Esophagus muscularis mucosa (tissue), 4 donors: ENCODE results near the gene TLE4. TPM values are rescaled to one million over a fixed set of nuclear protein-coding genes. Genes with fewer than 3 reads are reported as not detected.

Experiments
- DNase-seq: peaks from one replicate; pipeline ENCODE4 v3.0.0-alpha.2; 2017; ENCODE audit errors: extremely low spot score
- H3K27ac ChIP-seq, 4 donors: fragments of 200-600 bp; sonication (generic); replicated peaks in 1 of 4; 1 replicate in 3 of 4; 2 replicates in 1 of 4; pipeline ENCODE4 v1.5.1; 2016 to 2019; ENCODE audit warnings: mild to moderate bottlenecking in 1 of 4
- H3K27me3 ChIP-seq, 4 donors: fragments of 200-600 bp; sonication (generic); one replicate each; pipeline versions ENCODE4 v1.5.1 to v1.6.0; 2016 to 2019
- H3K36me3 ChIP-seq, 4 donors: fragments of 200-600 bp; sonication (generic); one replicate each; pipeline ENCODE4 v1.5.1; 2016 to 2019
- H3K4me1 ChIP-seq, 4 donors: fragments of 200-600 bp; sonication (generic); one replicate each; pipeline ENCODE4 v1.5.1; 2016 to 2019
- H3K4me3 ChIP-seq, 4 donors: fragments of 200-600 bp; sonication (generic); 1 replicate in 2 of 4; 2 replicates in 2 of 4; pipeline ENCODE4 v1.5.1; 2016 to 2019; ENCODE audit warnings: mild to moderate bottlenecking in 4 of 4, moderate library complexity in 1 of 4
- H3K9me3 ChIP-seq, 4 donors: fragments of 200-600 bp; sonication (generic); 1 replicate in 3 of 4; 2 replicates in 1 of 4; pipeline ENCODE4 v1.5.1; 2016 to 2019
- EP300 ChIP-seq: sonication (generic); formaldehyde crosslinking; IDR thresholded peaks from one replicate; pipeline ENCODE4 v1.6.1; 2017; ENCODE audit warnings: antibody characterized with exemption
- POLR2A ChIP-seq: fragments of 450-650 bp; IDR thresholded peaks from one replicate; pipeline ENCODE4 v1.6.1; 2017; ENCODE audit warnings: antibody characterized with exemption, moderate library complexity, mild to moderate bottlenecking, low read depth
- POLR2AphosphoS5 ChIP-seq, 2 donors: sonication (generic); formaldehyde crosslinking; IDR thresholded peaks; one replicate each; pipeline ENCODE4 v1.6.1; 2017; ENCODE audit warnings: antibody characterized with exemption in 2 of 2
- WGBS: methylation state at CpG from one replicate; pipeline ENCODE4 v1.1.5; 2018; 5-methylcytosine and 5-hydroxymethylcytosine counted together
- intact Hi-C: fragments of 100-400 bp; cut with DNase I; formaldehyde crosslinking; loops from one replicate; pipeline ENCODE4 v1.15.1; 2023
- total RNA-seq, 4 donors: library from RNA; depleted of rRNA; stranded (reverse); fragments of >200 nt; gene quantifications; one replicate each; pipeline versions ENCODE4 v1.1.0 to v1.2.1, GENCODE V29; 2016
- TF ChIP-seq, protein P1 (sequence below), 3 experiments: fragments of 200-600 bp in 2 of 3; fragments of 450-650 bp in 1 of 3; sonication (generic) in 2 of 3; IDR thresholded peaks; one replicate each; pipeline ENCODE4 v1.5.1; 2017 to 2019; ENCODE audit warnings: antibody characterized with exemption in 3 of 3, mild to moderate bottlenecking in 2 of 3, moderate library complexity in 1 of 3

Gene TLE4
- total RNA-seq, 4 donors from 2014 or later = 30.0 to 36.1 (median 34.3) TPM

DNA sequence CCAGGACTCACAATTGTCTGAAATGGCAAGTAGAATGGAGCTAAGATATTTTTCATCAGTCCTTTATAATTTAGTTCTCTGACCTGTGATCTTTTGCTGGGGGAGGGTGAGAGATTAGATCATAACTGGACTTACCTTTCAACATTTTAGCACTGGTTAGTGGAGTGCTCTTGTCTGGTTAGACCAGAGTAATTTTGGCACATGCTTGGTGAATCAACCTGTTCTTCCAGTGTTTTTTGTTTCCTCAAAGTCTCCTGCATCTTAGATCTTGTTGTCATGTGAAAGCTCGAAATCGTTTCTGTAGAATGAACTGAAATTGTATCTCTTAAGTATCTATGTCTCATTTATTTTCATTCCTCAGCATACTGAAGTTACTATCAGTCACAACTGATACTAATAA lies 122.4 kb downstream of the TLE4 start:
- no peaks in the 10 kb centered on the region for H3K4me1 ChIP-seq
- no peaks in the 10 kb centered on the region for H3K9me3 ChIP-seq
- TF ChIP-seq EP300 = no peak
- TF ChIP-seq POLR2AphosphoS5 (IDR thresholded peaks at IDR 0.05) = no peak
- no peak for TF ChIP-seq POLR2A
- TF ChIP-seq, protein P1, sequence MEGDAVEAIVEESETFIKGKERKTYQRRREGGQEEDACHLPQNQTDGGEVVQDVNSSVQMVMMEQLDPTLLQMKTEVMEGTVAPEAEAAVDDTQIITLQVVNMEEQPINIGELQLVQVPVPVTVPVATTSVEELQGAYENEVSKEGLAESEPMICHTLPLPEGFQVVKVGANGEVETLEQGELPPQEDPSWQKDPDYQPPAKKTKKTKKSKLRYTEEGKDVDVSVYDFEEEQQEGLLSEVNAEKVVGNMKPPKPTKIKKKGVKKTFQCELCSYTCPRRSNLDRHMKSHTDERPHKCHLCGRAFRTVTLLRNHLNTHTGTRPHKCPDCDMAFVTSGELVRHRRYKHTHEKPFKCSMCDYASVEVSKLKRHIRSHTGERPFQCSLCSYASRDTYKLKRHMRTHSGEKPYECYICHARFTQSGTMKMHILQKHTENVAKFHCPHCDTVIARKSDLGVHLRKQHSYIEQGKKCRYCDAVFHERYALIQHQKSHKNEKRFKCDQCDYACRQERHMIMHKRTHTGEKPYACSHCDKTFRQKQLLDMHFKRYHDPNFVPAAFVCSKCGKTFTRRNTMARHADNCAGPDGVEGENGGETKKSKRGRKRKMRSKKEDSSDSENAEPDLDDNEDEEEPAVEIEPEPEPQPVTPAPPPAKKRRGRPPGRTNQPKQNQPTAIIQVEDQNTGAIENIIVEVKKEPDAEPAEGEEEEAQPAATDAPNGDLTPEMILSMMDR (IDR thresholded peaks at IDR 0.05) = no peak
- no peak overlapping the region for H3K27ac ChIP-seq
- no peaks in the 10 kb centered on the region for H3K27me3 ChIP-seq
- H3K4me3 ChIP-seq = no peak overlapping the region
- intact Hi-C loops = no loop called here
- peak; percentile 39 for DNase-seq
- H3K36me3 ChIP-seq = no peaks in the 10 kb centered on the region
- 86% methylated on average over 2 of the region's 2 CpGs for WGBS

DNA sequence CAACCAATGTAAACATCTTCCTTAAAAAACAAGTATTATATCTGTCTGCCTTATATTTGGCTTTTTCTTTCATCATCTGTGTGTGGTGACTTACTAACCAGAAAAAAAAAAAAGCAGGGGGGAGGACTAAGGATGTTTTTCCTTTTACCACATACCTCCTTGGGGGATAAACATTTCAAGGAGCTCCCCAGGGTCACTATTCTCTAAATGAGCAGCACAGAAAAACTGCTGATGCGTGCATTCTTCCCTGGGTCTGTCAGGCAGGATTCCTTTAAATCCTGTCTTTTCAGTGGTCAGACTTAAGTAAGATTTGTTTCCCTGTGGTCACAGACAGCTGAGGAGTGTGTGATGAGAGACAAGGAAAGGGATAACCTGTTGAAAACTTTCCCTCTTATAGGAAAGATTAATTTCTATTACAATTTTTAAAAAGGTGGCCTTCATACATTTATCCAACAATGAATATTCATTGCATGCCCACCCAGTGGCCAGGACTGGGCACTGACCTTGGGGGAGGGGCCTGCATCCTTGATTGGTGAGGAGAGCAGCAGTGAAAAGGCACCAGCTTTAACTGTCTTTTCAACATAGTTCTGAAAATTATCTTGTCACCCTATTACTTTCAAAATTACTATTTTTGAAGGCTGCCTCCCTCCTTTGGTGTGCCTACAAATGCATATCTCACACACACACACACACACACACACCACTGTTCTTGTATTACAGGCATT lies 123.1 kb downstream of the TLE4 start:
- Histone ChIP-seq H3K27ac (no peak overlapping the region), H3K9me3 (no peaks in the 10 kb centered on the region), H3K36me3 (no peaks in the 10 kb centered on the region), H3K27me3 (no peaks in the 10 kb centered on the region), H3K4me3 (no peak overlapping the region), H3K4me1 (no peaks in the 10 kb centered on the region)
- TF ChIP-seq, protein P1 (IDR thresholded peaks at IDR 0.05) = no peak
- TF ChIP-seq POLR2A (no peak), POLR2AphosphoS5 (IDR thresholded peaks at IDR 0.05) (no peak), EP300 (no peak)
- DNase-seq = peak; percentile 3
- intact Hi-C loops = no loop called here
- WGBS = 86% methylated on average over 1 of the region's 1 CpG

DNA sequence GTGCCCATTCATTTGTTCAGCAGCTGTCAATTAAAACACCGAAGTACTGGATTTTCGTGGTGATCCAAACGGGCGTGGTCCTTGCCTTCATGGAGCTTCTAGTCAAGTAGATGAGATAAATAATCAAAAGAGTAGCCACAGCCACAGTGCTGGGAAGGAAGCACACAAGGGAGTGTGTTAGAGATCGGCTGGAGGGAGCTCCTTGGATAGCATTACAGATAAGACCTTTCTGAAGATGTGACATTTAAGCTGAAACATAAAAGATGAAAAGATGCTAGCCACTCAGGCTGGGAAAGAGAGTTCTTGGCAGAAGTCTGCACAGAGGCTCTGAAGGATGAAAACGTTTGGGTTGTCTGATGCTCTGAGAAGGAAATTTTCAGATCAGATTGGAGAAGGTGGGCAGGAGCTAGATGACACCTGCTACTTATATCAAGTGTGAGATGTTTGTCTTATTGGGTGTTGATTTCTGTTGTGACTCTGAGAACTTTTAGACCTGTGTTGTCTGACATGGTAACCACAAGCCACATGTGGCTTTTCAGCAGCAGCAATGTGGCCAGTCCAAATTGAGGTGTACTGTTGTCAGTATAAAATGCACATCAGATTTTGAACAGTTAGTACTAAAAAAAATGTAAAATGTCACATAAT lies 123.9 kb downstream of the TLE4 start:
- H3K36me3 ChIP-seq = no peaks in the 10 kb centered on the region
- TF ChIP-seq POLR2A (no peak), EP300 (no peak)
- H3K4me3 ChIP-seq = no peak overlapping the region
- DNase-seq = peak; percentile 75
- intact Hi-C loops = no loop called here
- no peaks in the 10 kb centered on the region for H3K9me3 ChIP-seq
- 91% methylated on average over 6 of the region's 6 CpGs for whole genome bisulfite sequencing
- H3K27ac ChIP-seq = no peak overlapping the region
- no peaks in the 10 kb centered on the region for H3K27me3 ChIP-seq
- H3K4me1 ChIP-seq = no peaks in the 10 kb centered on the region

DNA sequence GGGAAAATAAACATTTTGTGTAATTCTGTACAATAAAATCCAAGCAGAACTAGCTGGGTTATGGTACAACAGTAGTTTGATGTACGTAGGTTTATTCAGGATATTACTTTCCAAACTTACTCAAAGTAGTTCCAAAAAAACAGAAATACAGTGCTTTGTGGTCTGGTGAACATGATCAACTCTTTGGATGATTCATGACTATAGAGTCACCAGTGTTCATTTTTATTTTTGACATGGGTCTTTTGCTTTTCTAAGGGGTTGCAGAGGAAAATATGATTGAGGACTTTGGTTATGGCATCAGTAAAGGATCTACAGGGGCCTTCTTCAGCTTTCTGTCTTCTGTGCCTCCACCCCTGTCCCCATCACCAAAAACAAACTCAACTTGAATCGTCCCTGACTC lies 127.2 kb downstream of the TLE4 start:
- H3K36me3 ChIP-seq = no peaks in the 10 kb centered on the region
- 92% methylated on average over 2 of the region's 2 CpGs for WGBS
- H3K4me3 ChIP-seq = no peak overlapping the region
- H3K27me3 ChIP-seq = no peaks in the 10 kb centered on the region
- peaks cover 0 to 3% (median 0%) of the 10 kb centered on the region in 4 donors for H3K4me1 ChIP-seq
- no peaks in the 10 kb centered on the region for H3K9me3 ChIP-seq
- no peak overlapping the region for H3K27ac ChIP-seq
- no peak for DNase-seq
- TF ChIP-seq, protein P1 (IDR thresholded peaks at IDR 0.05) = no peak
- TF ChIP-seq POLR2A (no peak), POLR2AphosphoS5 (IDR thresholded peaks at IDR 0.05) (no peak), EP300 (no peak)
- intact Hi-C loops = no loop called here

DNA sequence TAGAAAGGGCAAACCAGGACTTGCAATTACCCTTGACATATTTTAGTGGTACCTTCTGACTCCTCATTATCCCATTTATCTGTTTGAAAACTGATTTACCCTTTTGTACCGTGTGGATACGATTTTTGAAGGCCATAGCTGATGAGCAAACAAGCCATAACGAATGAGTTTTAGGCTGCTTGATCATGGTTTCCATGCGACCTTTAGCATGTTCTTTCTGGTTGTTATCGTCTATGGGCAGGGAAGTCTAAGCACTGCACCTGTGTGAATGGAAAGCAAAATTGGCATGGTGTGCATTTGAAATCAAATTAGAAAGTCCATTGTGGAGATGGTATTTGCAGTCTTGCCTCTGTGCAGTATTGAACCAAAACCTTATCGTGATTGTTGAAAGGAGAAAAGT lies 127.7 kb downstream of the TLE4 start:
- no peak for TF ChIP-seq POLR2A
- no peak for TF ChIP-seq POLR2AphosphoS5 (IDR thresholded peaks at IDR 0.05)
- no peak for TF ChIP-seq EP300
- TF ChIP-seq, protein P1 (IDR thresholded peaks at IDR 0.05) = no peak
- Histone ChIP-seq H3K4me3 (no peak overlapping the region), H3K27ac (no peak overlapping the region), H3K36me3 (no peaks in the 10 kb centered on the region), H3K9me3 (no peaks in the 10 kb centered on the region), H3K27me3 (no peaks in the 10 kb centered on the region), H3K4me1 (peaks cover 0 to 3% (median 0%) of the 10 kb centered on the region in 4 donors)
- intact Hi-C loops = no loop called here
- DNase-seq = peak; percentile 60
- WGBS = 94% methylated on average over 6 of the region's 6 CpGs
